ENCODE results near the gene VPS37B.

DNA sequence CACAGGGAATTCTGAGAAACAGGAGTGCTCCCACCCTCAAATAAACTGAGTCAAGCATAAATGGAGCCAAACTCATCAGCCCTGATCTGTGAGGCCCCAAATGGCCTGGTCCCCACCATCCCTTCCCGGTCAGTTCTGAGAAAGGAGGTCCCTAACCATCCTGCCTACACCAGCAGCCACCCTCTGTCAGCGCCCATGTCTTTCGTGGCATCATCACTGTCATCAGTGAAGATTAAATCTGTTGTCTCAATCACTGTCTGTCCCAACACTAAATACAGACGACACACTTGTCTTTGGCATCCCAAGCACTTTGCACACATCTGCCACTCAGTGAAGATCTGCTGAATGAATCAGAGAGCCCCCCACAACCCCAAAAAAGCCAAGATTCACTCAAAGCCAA, 22.4 kb downstream of the VPS37B start:
- TF ChIP-seq, protein P1, sequence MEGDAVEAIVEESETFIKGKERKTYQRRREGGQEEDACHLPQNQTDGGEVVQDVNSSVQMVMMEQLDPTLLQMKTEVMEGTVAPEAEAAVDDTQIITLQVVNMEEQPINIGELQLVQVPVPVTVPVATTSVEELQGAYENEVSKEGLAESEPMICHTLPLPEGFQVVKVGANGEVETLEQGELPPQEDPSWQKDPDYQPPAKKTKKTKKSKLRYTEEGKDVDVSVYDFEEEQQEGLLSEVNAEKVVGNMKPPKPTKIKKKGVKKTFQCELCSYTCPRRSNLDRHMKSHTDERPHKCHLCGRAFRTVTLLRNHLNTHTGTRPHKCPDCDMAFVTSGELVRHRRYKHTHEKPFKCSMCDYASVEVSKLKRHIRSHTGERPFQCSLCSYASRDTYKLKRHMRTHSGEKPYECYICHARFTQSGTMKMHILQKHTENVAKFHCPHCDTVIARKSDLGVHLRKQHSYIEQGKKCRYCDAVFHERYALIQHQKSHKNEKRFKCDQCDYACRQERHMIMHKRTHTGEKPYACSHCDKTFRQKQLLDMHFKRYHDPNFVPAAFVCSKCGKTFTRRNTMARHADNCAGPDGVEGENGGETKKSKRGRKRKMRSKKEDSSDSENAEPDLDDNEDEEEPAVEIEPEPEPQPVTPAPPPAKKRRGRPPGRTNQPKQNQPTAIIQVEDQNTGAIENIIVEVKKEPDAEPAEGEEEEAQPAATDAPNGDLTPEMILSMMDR (IDR thresholded peaks at IDR 0.05), result no peak
- TF ChIP-seq POLR2A (IDR thresholded peaks at IDR 0.05), result no peak
